ENCODE data around the gene PDGFA. TPM values are rescaled to one million over a fixed set of nuclear protein-coding genes. Genes with fewer than 3 reads are reported as not detected.

The PDGFA gene
- total RNA-seq, 1 experiment from 2014 or later = 35.8 TPM

DNA sequence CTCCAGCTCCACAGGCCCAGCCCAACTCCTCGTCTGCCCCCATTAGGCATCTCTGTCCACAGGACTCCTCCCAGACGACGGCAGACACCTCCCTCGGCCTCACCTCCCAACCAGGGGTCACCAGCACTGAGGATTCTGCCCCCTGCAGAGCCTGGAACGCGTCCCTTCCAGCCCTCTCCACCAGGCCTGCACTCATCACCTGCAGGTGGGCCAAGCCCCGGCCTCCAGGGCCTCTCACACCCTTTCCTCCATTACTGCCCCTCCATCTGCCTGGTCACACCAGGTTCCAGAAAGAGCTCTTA lies 42.7 kb upstream of the PDGFA start:
- H3K23me2 ChIP-seq (ENCODE audit: insufficient read length, low read depth, low read length, poor library complexity, severe bottlenecking) = no peaks in the 10 kb centered on the region
- no peak overlapping the region for H3K56ac ChIP-seq (ENCODE audit: insufficient read length, low read depth, low read length)
- no peaks in the 10 kb centered on the region for H3K79me1 ChIP-seq (ENCODE audit: insufficient read depth, low read depth, low read length, poor library complexity, severe bottlenecking)
- Mint-ChIP-seq H3K9me3 (0 out of 5 replicates have a peak, but pooled peaks cover 0 to under 1% of the 10 kb centered on the region in 2 experiments), H3K27ac (peak overlapping the region in 1 of 3 experiments; percentile 61; a peak in 1 of 7 replicates), H3K4me3 (no peak overlapping the region; a peak in 1 of 5 replicates), H3K36me3 (ENCODE audit: insufficient read depth in 1 of 3, low read depth in 3 of 3) (peaks cover 0 to 2% (median under 1%) of the 10 kb centered on the region in 3 experiments; a peak in 2 of 7 replicates), H3K27me3 (ENCODE audit: low read depth) (no peaks in the 10 kb centered on the region), H3K4me1 (peaks cover 0 to 4% of the 10 kb centered on the region in 2 experiments; a peak in 1 of 4 replicates)
- H3K14ac ChIP-seq (ENCODE audit: insufficient read depth, low read length) = no peak overlapping the region
- H3K27me3 ChIP-seq (ENCODE audit: insufficient read depth, low read length) = no peaks in the 10 kb centered on the region
- H4K91ac ChIP-seq (ENCODE audit: insufficient read length, low read depth, low read length) = no peak overlapping the region
- H3K79me2 ChIP-seq (ENCODE audit: insufficient read depth, low read length) = no peaks in the 10 kb centered on the region; the same call in 1 of the 2 replicates
- no peak overlapping the region for H2AK5ac ChIP-seq (ENCODE audit: insufficient read length, low read length)
- H3K27ac ChIP-seq (ENCODE audit: insufficient read length, low read depth, low read length) = no peak overlapping the region
- no peaks in the 10 kb centered on the region for H4K20me1 ChIP-seq (ENCODE audit: control insufficient read depth, insufficient read depth, insufficient read length)
- H4K5ac ChIP-seq (ENCODE audit: insufficient read length, low read depth, low read length) = no peak overlapping the region
- TF ChIP-seq, protein P1, sequence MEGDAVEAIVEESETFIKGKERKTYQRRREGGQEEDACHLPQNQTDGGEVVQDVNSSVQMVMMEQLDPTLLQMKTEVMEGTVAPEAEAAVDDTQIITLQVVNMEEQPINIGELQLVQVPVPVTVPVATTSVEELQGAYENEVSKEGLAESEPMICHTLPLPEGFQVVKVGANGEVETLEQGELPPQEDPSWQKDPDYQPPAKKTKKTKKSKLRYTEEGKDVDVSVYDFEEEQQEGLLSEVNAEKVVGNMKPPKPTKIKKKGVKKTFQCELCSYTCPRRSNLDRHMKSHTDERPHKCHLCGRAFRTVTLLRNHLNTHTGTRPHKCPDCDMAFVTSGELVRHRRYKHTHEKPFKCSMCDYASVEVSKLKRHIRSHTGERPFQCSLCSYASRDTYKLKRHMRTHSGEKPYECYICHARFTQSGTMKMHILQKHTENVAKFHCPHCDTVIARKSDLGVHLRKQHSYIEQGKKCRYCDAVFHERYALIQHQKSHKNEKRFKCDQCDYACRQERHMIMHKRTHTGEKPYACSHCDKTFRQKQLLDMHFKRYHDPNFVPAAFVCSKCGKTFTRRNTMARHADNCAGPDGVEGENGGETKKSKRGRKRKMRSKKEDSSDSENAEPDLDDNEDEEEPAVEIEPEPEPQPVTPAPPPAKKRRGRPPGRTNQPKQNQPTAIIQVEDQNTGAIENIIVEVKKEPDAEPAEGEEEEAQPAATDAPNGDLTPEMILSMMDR (conservative IDR thresholded peaks at IDR 0.05) = no peak
- no peak overlapping the region for H2BK20ac ChIP-seq (ENCODE audit: low read depth, low read length, poor library complexity, severe bottlenecking)
- no peak overlapping the region for H3K9ac ChIP-seq (ENCODE audit: extremely low read depth, insufficient read length, low read length)
- H2BK5ac ChIP-seq (ENCODE audit: insufficient read length, low read length) = no peak overlapping the region
- H3K4ac ChIP-seq (ENCODE audit: low read depth, low read length) = no peak overlapping the region
- no peak overlapping the region for H2AFZ ChIP-seq (ENCODE audit: low read length)
- no peak overlapping the region for H4K8ac ChIP-seq (replicated peaks; ENCODE audit: insufficient read length, low read depth, low read length)
- no peak overlapping the region for H2BK120ac ChIP-seq (ENCODE audit: low read depth, low read length, poor library complexity, severe bottlenecking)
- DNase-seq = no peak
- H3T11ph ChIP-seq (ENCODE audit: low read length) = no peak overlapping the region
- WGBS (ENCODE audit: extremely low coverage, insufficient read length, low lambda C conversion rate) = no CpG with 5 or more reads among the region's 7 CpGs
- H3K18ac ChIP-seq (ENCODE audit: insufficient read length, low read depth, low read length) = no peak overlapping the region
- no peak overlapping the region for H2BK15ac ChIP-seq (ENCODE audit: low read depth, low read length)
- H2BK12ac ChIP-seq (ENCODE audit: insufficient read length, low read depth, low read length) = no peak overlapping the region
- no peak overlapping the region for H3K23ac ChIP-seq (ENCODE audit: insufficient read length, low read depth, low read length)
- no peaks in the 10 kb centered on the region for H3K9me3 ChIP-seq (ENCODE audit: control insufficient read depth, low read depth, low read length)
- H3K4me2 ChIP-seq (ENCODE audit: insufficient read depth, insufficient read length, low read length) = no peak overlapping the region
- H3K4me1 ChIP-seq (ENCODE audit: insufficient read depth, low read length) = no peaks in the 10 kb centered on the region

Measured in H9 (cell line).